GM21381 (cell line): ENCODE results near the gene TBL3.
"Not testable (repeated sequence)": the region's sequence is repeated elsewhere in the genome, so short reads cannot be mapped to it uniquely, and the experiment has no call there.

Experiments used
- ATAC-seq: cut with Tn5 transposase; IDR thresholded peaks from one replicate; pipeline ENCODE4 v1.9.1; 2021; ENCODE audit warnings: mild to moderate bottlenecking, moderate library complexity; ENCODE audit not compliant: unreplicated experiment

Gene TBL3

GRCh38 chr16:1998852-1999801 is 27.3 kb downstream of the TBL3 start:
- ATAC-seq = no peak

- no peak for ATAC-seq
Measured at GRCh38 chr16:1999866-2000514, 28.1 kb downstream of the TBL3 start.

- no peak for ATAC-seq
Measured at GRCh38 chr16:2001035-2001434, 29.2 kb downstream of the TBL3 start.

GRCh38 chr16:2001456-2002355 is 29.9 kb downstream of the TBL3 start:
- ATAC-seq = no peak

- ATAC-seq = no peak
Measured at GRCh38 chr16:2002406-2003230, 30.8 kb downstream of the TBL3 start.

GRCh38 chr16:2003231-2003826 is 31.5 kb downstream of the TBL3 start:
- ATAC-seq = no peak

GRCh38 chr16:2003827-2004641 is 32.2 kb downstream of the TBL3 start:
- ATAC-seq = no peak

- ATAC-seq = no peak
Measured at GRCh38 chr16:2004795-2005517, 33.1 kb downstream of the TBL3 start.

GRCh38 chr16:2005646-2006045 is 33.8 kb downstream of the TBL3 start:
- no peak for ATAC-seq

- ATAC-seq = no peak
Measured at GRCh38 chr16:2006317-2006716, 34.5 kb downstream of the TBL3 start.

GRCh38 chr16:2007081-2007836 is 35.4 kb downstream of the TBL3 start:
- no peak for ATAC-seq

- ATAC-seq = no peak
Measured at GRCh38 chr16:2008009-2008526, 36.2 kb downstream of the TBL3 start.

GRCh38 chr16:2008631-2009163 is 36.8 kb downstream of the TBL3 start:
- no peak for ATAC-seq

GRCh38 chr16:2009164-2009711 is 37.4 kb downstream of the TBL3 start:
- peak; percentile 29 for ATAC-seq

- ATAC-seq = peak; percentile 86
Measured at GRCh38 chr16:2009791-2010510, 38.1 kb downstream of the TBL3 start, which contains the start of gene ZNF598. ZNF598 (minus strand) TSS chr16:2009821.

GRCh38 chr16:2011726-2012125 is 39.9 kb downstream of the TBL3 start:
- ATAC-seq = not testable (repeated sequence)
